HG03354 (cell line): ENCODE measurements around the gene TBC1D5.
A peak's percentile ranks its signal among the peaks of the same experiment; 100 is the strongest.
"Not testable (repeated sequence)": the region's sequence is repeated elsewhere in the genome, so short reads cannot be mapped to it uniquely, and the experiment has no call there.

Experiments used
- ATAC-seq: cut with Tn5 transposase; IDR thresholded peaks from one replicate; pipeline ENCODE4 v1.9.1; 2021; ENCODE audit warnings: mild to moderate bottlenecking; ENCODE audit not compliant: unreplicated experiment, poor library complexity, severe bottlenecking

The TBC1D5 gene

GRCh38 chr3:17742102-17742879 is at the start of gene TBC1D5:
TSS of gene TBC1D5 (minus strand) at chr3:17742631. CDS start at chr3:17508570, 234,061 bp downstream.
- ATAC-seq: peak; percentile 80

GRCh38 chr3:17783426-17783825 is 41.0 kb upstream of the TBC1D5 start:
- ATAC-seq: no peak

GRCh38 chr3:17782751-17783150 is 40.3 kb upstream of the TBC1D5 start:
- ATAC-seq: no peak

- not testable (repeated sequence) for ATAC-seq
Measured at GRCh38 chr3:17780369-17780768, 37.9 kb upstream of the TBC1D5 start.

- not testable (repeated sequence) for ATAC-seq
Measured at GRCh38 chr3:17779304-17780250, 37.1 kb upstream of the TBC1D5 start.

GRCh38 chr3:17777326-17777725 is 34.9 kb upstream of the TBC1D5 start:
- not testable (repeated sequence) for ATAC-seq

GRCh38 chr3:17775073-17775472 is 32.6 kb upstream of the TBC1D5 start:
- ATAC-seq: no peak

- not testable (repeated sequence) for ATAC-seq
Measured at GRCh38 chr3:17774180-17774910, 31.9 kb upstream of the TBC1D5 start.

- ATAC-seq: no peak
Measured at GRCh38 chr3:17772556-17772955, 30.1 kb upstream of the TBC1D5 start.

- no peak for ATAC-seq
Measured at GRCh38 chr3:17771177-17772017, 29.0 kb upstream of the TBC1D5 start.

- ATAC-seq: no peak
Measured at GRCh38 chr3:17770682-17771081, 28.3 kb upstream of the TBC1D5 start.

GRCh38 chr3:17765819-17766472 is 23.5 kb upstream of the TBC1D5 start:
- ATAC-seq: peak; percentile 92

GRCh38 chr3:17761563-17761962 is 19.1 kb upstream of the TBC1D5 start:
- no peak for ATAC-seq

GRCh38 chr3:17759901-17760300 is 17.5 kb upstream of the TBC1D5 start:
- ATAC-seq: no peak

GRCh38 chr3:17755836-17756235 is 13.4 kb upstream of the TBC1D5 start:
- no peak for ATAC-seq

- ATAC-seq: no peak
Measured at GRCh38 chr3:17753632-17753992, 11.2 kb upstream of the TBC1D5 start.

- no peak for ATAC-seq
Measured at GRCh38 chr3:17752876-17753631, 10.6 kb upstream of the TBC1D5 start.

GRCh38 chr3:17752436-17752835 is 10.0 kb upstream of the TBC1D5 start:
- ATAC-seq: no peak
